ENCODE results near the gene CDR2.
"Not testable (repeated sequence)": the region's sequence is repeated elsewhere in the genome, so short reads cannot be mapped to it uniquely, and the experiment has no call there.

CDR2 gene

DNA sequence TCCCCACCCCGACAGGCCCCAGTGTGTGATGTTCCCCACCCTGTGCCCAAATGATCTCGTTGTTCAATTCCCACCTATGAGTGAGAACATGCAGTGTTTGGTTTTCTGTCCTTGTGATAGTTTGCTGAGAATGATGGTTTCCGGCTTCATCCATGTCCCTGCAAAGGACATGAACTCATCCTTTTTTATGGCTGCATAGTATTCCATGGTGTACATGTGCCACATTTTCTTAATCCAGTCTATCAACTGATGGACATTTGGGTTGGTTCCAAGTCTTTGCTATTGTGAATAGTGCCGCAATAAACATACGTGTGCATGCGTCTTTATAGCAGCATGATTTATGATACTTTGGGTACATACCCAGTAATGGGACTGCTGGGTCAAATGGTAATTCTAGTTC lies 23.4 kb downstream of the CDR2 start:
- not testable (repeated sequence) for DNase-seq

DNA sequence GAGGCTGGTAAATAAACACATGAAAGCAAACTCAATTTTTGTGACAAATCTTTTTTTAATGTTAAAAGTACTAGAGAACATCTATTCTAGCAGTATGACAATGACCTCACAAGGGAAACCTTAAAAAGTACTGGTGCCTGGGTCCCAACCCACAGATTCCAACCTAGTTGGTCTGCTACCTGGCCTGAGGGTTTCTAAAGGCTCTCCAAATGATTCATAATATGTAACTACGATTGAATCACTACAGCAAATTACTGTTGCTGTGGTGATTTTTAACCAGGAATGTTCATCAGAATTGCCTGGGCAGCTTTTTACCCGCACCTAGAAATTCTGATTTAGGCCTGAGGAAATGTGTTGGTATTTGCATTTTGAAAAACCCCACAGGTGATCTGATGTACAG lies 26.1 kb downstream of the CDR2 start:
- no peak for DNase-seq

DNA sequence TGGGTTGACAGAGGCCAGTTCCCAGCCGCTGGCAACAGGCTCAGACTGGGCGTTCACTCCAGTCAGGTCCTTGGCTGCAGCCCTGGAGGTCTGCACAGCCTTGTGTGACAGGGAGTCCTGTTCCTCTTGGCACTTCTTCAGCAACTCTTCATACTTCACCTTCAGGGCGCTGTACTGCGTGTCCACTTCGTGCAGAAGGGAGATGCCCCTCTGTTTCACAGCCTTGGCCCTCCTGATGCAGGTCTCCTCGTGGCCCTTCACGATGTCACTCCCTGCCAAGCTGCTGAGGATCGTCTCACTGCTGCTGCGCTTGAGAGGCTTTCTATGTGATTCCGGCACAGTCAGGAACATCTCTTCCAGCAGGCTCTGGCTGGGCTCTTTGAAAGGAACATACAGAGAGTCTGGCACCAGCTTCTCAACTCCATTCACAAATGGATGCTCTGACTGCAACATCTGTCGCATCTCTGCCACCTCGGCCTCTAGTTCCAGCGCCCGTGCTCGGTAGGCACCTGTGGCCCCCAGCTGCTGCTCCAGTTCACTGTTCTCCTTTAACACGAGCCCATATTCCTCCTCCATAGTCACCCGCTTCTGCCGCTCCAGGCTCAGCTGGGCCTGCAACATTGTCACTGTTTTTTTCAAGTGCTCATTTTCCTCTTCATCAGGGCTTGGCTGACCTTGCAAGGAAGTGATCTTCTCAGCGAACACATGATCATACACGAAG lies 27.2 kb downstream of the CDR2 start:
- DNase-seq: no peak

DNA sequence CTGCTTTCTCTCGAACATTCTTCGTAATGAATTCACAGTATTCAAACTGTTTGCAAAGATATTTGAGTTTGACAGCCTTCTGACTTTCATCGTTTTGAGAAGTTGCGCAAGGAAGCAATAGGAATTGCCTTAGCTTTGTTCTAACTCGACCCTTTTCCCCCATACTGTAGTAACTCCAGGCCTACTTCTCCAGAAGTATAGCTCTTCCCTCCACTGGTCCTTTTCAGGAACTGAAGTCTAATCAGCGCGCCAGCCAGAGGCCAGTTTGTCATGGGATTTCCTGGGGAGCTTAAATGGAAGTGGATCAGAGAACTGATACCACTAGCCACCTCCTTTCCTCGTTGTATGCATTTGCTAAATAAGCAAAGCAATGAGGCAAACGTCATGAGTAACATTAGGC lies 27.9 kb downstream of the CDR2 start:
- no peak for DNase-seq

DNA sequence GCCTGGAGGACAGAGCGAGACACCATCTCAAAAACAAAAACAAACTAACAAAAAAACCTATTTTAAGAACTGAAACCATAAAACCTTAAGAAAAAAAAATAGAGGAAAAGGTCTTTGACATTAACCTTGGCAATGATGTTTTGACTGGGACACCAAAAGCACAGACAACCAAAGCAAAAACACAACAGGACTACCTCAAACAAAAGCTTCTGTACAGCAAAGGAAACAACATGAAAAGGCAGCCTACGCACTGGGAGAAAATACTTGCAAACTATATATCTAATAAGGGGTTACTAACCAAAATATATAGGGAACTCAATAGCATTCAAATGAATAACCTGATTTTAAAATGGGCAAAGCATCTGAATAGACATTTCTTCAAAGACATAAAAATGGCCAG lies 32.3 kb downstream of the CDR2 start:
- no peak for DNase-seq

DNA sequence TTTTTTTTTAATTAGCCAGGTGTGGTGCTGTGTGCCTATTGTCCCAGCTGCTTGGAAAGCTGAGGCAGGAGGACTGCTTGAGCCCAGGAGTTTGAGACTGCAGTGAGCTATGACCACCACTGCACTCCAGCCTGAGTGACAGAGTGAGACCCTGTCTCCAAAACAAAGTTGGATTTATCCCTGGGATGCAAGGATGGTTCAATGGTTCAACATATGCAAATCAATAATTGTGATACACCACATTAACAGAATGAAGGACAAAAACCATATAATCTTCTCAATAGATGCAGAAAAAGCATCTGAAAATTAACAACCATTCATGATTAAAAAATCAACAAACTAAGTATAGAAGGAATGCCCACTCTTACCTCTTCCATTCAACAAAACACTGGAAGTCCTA lies 33.5 kb downstream of the CDR2 start:
- no peak for DNase-seq

DNA sequence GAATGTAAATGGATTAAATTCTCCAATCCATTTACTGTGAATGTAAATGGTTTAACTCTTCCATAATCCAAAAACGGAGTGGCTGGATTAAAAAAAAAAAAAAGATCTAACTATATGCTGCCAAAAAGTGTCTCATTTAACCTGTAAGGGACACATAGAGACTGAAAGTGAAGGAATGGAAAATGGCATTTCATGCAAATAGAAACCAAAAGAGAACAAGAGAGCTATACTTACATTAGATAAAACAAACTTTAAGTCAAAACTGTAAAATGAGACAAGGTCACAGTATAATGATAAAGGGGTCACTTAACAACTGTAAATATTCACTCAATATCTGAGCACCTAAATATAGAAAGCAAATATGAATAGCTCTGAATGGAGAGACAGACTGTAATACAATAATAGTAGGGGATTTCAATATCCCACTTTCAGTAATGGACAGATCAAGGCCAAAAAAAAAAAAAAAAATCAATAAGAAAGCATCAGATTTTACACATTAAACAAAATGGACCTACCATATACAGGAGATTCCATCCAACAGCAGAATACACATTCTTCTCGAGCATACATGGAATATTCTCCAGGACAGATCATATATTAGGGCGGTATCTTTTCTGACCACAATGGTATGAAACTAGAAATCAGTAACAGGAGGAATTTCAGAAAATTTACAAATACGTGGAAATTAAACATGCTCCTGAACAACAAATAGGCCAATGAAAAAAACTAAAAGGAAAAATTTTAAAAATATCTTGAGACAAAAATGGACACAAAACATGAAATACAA lies 36.4 kb downstream of the CDR2 start:
- no peak for DNase-seq

DNA sequence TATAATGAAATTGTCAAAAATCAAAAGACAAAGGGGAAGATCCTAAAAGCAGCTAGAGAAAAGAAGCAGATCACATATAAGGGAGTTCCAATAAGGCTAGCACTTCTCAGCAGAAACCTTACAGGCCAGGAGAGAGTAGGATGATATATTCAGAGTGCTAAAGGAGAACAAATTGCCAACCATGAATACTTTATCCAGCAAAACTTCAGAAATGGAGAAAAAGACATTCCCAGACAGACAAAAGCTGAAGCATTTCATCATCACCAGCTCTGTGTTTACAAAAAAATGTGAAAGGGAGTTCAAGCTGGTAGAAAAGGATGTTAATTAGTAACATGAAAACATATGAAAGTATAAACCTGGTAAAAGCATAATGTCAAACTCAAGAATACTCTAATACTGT lies 37.4 kb downstream of the CDR2 start:
- DNase-seq: no peak

DNA sequence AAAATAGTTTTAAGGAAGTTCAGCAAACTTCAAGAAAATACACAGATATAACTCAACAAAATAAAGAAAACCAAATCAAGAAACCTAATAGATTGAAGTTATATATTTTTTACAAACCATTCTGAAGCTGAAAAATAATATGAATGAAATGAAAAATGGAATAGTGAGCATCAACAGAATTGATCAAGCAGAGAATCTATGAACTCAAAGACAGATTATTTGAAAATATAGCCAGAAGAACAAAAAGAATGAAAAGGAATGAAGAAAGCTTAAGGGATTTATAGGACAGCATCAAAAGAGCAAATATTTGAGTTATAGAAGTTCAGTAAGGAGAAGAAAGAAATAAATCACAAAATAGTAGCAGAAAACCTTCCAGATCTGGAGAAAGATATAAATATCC lies 37.8 kb downstream of the CDR2 start:
- no peak for DNase-seq

DNA sequence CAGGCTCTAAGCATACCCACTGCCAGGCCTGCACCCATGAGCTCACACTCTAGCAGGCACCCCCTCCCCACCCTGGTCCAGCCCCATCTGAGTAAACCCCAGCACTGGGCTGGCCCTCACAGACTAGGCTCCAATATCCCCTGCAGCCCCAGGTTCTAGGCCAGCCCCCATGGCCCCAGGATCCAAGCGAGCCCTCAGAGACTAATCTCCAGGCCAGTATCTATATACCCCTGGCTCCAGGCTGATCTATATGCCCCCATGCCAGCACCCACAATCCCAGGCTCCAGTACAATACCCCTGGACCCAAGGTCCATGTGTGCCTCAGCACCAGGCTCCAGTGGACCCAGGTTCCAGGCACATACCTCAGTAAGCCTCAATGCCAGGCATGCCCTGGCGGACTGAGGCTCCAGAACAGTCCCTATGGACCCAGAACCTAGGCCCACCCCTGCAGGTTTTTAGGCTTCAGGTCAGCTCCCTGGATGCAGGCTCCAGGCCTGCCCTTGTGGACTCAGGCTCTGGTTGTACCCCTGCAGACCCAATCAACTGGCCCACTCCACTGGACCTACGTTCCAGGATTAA lies 38.7 kb downstream of the CDR2 start:
- no peak for DNase-seq

DNA sequence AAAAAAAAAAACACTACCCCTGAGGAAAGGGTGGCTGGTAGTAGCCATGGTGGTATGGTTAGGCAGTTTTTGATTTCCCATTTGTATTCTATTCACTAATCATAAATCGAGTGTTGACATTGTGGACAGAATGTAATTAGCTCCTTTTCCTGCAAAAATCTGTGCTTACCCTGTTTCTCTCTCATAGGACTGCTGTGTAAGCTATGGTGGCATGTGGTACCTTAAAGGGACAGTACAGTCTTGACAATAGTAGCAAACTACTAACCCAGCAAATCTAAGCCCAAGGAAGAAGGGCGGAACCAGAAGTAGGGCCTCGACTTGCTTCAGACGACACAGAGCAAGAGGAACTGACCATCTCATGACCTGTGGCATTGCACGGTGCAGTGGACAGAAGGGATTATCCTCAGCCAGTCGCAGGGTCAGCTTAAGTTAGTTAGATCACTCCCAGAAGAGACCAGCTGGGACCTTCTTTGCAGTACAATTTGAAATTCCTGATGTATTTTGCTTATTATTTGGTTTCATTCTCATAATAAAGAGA lies 40.9 kb downstream of the CDR2 start:
- no peak for DNase-seq

DNA sequence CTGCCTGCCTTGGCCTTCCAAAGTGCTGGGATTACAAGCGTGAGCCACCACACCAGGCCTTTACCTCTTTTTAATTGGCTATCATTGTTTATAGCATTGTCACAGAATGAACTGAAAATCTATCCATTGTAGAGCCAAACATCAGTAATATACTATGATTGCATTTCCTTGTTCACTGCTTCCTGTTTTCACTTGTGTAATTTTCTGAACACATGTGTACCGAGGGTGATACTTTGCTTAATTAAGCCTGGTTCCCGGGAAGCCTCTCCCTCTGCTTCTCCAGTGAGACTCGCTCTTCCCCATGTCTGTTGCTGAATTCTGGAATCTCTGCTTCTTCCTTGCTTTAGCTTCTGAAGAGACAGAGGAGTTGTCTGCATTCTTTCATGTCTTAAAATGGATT lies 44.1 kb downstream of the CDR2 start:
- DNase-seq: no peak

DNA sequence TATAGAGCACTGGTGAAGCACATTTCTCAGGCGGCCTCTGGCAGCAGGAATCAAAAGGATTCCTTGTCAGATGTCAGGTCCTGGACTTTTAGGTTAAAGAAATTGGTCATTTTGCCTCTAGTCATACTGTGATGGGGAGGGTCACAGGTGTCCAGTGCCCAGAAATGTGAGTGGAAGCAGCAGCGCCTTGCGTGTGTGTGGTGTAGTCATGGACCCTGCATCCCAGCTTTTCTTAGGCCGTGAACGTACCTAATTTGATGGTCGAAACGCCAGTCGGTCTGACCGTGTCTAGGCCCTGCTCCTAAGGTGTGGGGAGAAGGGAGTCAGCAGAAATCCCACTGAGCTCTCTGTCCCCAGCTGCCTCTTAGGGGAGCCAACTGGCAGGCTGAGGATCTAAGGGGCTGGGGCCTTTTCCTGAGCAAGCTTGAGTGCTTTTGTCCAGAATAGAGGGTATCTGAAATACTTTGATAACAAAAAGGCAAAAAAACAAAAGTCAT lies 45.2 kb downstream of the CDR2 start:
- DNase-seq: no peak

DNA sequence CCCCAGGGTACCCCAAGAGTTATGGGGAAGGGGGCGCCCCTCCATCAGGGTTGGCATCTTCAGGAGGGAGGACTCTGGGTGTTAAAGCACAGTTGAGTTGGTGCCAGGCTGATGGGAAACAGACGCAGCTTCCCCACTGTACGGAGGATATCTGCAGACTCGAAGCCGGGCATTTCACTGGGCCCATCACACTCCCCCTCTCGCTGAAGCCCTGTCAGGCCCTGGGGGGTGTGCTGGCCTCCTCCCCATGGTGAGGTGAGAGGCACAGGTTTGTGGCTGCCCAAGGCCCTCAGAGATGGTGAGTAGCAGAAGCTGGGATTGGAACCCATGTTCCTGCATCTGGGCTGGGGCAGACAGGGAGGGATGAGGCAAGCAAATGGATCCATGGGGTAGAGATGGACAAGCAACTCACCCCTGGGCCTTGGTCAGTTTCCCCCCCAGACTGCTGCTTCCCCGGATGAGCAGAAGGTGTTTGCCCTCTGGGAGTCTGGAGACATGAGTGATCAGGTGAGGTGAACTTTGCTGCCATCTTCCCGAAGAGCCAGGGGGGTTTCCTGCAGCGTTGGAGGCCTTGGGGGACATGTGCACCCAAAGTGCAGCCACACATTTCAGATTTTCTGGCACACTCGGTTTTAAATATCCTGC lies 46.2 kb downstream of the CDR2 start:
- no peak for DNase-seq

DNA sequence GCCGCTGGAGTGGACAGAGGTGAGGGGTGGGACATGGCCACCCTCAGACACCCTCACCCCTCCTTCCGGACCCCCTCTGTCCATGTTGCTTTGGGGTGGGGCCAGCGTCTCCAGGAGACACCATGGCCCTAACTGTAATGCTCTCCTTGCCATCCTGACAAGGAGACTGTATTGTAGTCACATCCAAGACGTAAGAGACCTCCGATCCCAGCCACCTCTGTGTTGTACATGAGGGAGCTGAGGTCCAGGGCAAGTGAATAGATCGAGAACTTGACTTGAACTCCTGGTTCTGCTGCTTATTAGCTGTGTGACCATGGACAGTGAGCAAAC lies 47.0 kb downstream of the CDR2 start:
- no peak for DNase-seq

DNA sequence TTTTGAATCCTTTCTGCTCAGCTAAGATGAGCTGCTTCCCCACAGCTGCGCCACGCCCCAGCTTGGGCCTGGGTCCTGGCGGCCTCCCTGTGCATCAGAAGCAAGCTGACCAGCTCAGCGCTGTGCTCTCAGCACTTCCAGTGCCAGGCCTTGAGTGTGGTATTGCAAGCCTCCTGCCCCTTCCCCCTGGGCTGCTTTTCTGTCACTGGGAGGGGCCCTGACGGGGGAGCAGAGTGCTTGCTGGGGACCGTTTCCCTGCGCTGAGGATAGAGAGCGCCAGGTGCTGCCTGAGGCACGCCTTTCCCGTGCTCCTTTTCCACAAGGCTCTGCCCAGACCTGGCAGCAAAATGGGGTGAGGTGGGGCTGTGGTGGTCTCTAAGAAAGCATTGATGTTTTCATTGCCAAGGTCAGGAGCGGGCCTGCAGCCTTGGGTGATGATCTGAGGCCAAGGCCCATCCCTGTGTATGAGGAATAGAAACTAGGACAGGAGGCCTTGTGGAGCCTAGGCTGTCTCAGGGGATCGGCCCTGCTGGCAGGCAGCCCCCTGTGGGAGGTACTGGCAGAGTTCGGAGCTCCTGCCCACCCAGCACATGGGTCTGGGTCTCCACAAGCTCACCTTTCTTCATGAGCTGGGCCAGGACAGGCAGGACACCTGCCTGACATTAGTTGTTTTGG lies 47.5 kb downstream of the CDR2 start:
- no peak for DNase-seq

DNA sequence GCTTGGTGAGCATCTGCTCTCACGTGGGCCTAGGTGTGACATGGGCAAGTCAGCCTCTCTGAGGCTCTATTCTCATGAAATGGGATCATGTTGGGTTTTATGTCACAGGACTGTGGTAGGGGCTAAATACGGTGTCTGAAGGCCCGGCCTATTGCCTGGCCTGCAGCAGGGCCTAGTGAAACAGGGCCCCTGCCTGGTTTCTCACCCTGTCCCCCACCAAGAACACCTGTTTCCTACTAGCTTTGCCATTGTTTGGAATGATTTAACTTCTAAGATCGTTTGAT lies 48.1 kb downstream of the CDR2 start:
- DNase-seq: no peak

DNA sequence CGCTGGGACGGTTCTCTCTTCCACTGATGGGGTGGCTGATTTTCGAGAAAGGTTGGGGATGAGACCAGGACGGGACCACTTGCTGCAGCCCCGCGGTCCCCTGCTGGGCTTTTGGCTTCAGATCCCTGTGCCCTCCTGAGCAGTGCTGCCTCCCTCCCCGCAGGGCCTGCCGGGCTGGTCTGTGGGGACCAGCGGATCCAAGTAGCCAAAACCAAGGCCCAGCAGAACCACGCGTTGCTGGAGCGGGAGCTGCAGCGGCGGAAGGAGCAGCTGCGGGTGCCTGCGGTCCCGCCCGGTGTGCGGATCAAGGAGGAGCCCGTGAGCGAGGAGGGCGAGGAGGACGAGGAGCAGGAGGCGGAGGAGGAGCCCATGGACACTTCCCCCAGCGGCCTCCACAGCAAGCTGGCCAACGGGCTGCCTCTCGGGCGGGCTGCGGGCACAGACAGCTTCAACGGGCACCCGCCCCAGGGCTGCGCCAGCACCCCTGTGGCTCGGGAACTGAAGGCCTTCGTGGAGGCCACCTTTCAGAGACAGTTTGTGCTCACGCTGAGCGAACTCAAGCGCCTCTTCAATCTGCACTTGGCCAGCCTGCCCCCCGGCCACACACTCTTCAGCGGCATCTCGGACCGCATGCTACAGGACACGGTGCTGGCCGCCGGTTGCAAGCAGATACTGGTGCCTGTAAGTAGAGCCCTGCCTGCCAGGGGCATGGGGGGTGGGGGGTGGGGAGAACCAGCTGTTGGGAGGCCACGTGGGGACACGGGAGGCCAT lies 48.6 kb downstream of the CDR2 start:
- DNase-seq: no peak

DNA sequence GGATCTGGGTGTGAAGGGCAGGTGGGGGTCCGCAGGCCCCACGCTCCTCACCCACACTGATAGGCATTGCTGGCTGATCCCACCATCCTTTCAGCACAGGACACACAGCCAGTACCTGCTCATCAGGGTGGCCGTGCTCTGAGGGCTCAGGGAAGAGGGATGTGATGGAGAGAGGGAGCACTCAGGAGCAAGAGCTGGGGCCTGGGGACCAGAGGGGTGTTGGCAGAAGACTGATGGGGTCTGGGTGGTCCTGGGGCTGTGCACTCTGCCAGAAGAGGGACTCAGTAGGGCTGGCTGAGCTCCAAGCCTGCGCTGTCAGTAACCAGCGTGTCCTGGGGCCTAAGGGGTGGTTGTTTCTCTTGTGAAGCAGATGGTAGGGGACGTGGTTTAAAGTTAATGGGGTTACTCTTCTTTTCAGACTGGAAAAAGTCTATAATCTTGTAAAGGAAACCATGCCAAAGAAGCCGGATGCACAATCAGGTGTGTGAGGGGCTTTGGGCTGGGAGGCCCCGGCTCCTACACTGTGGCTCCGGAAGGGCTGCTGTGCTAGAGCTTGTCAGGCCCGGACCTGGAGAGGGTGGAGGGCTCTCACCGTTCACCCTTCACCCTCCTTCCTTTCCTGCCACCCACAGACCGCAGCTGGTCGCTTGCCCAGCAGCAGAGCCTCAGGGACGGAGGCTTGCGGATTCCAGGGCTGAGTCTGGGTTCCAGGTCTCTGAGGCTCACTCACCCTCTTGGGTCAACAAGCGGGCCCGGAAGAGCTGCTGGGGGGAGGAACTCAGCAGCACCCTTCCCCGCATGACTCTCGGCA lies 49.4 kb downstream of the CDR2 start:
- DNase-seq: no peak

DNA sequence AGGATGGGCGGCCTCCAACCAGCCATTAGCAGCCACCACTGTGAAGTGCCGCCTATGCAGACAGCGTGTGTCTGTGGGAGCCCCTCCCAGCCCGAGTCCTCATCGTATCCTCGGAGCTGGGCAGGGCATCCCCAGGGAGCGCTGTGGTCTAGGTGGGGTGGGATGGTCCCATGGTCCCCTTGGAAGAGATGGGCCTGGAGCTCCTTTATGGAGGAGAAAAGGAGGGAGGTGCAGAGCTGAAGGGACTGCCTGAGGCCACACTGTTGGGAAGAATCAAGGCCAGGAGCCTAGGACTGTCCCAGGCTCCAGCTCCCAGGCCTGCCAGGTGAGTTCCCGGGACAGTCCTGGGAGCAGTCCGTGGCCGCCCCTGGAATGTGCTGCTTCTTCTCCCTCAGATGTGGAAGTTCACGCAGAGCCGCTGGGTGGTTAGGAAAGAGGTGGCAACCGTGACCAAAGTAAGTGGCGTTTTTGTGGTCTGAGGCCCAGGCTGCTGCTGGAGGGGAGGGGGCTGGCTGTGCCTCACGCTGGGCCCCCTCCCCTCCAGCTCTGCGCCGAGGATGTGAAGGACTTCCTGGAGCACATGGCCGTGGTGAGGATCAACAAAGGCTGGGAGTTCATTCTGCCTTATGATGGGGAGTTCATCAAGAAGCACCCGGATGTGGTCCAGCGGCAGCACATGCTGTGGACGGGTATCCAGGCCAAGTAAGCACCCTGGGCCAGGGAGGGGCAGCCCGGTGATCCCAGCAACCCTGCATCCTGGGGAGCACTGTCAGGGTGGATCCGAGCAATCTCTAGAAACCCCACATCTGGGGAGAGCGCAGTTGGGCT lies 50.2 kb downstream of the CDR2 start:
- DNase-seq: no peak
